ENCODE data around the gene TRAPPC12. TPM values are rescaled to one million over a fixed set of nuclear protein-coding genes. Genes with fewer than 3 reads are reported as not detected.

The TRAPPC12 gene
- 74.7 and 98.7 TPM in 2 replicates for total RNA-seq (ENCODE audit: low replicate concordance)
- long read RNA-seq, partial matches to known transcripts = 1 of 7 reads
- long read RNA-seq, other reads (novel, unspliced or antisense) = 6 of 7 reads

GRCh38 chr2:3379647-3380534, at the start of gene TRAPPC12:
Gene TRAPPC12 (plus strand): TSS chr2:3379694. CDS start chr2:3387624, 7,930 bp downstream.
- peak; percentile 91 for DNase-seq (ENCODE audit: extremely low spot score, unreplicated experiment)
- Mint-ChIP-seq H3K36me3 (peaks cover 3% of the 10 kb centered on the region), H3K27me3 (no peaks in the 10 kb centered on the region), H3K9me3 (no peaks in the 10 kb centered on the region), H3K4me1 (ENCODE audit: unreplicated experiment) (peaks cover 26% of the 10 kb centered on the region), H3K4me3 (peak within 1 kb of the TSS; percentile 98), H3K27ac (peak within 1 kb of the TSS; percentile 92)
- TF ChIP-seq CTCF (conservative IDR thresholded peaks at IDR 0.05) = peak; percentile 54

- no peaks in the 10 kb centered on the region for H3K4me1 Mint-ChIP-seq (ENCODE audit: unreplicated experiment)
- peaks cover 6% of the 10 kb centered on the region for H3K9me3 Mint-ChIP-seq
- no peak overlapping the region for H3K27ac Mint-ChIP-seq
- no peak for DNase-seq (ENCODE audit: extremely low spot score, unreplicated experiment)
- no peak overlapping the region for H3K4me3 Mint-ChIP-seq
- no peak for TF ChIP-seq CTCF (conservative IDR thresholded peaks at IDR 0.05)
- H3K36me3 Mint-ChIP-seq = peaks cover 40% of the 10 kb centered on the region
- H3K27me3 Mint-ChIP-seq = no peaks in the 10 kb centered on the region
Measured at GRCh38 chr2:3332133-3332532, 47.4 kb upstream of the TRAPPC12 start.

- no peaks in the 10 kb centered on the region for H3K27me3 Mint-ChIP-seq
Measured at GRCh38 chr2:3334392-3335345, 44.8 kb upstream of the TRAPPC12 start.

GRCh38 chr2:3336844-3337243, 42.6 kb upstream of the TRAPPC12 start:
- Mint-ChIP-seq H3K27ac (no peak overlapping the region), H3K4me3 (no peak overlapping the region), H3K4me1 (ENCODE audit: unreplicated experiment) (no peaks in the 10 kb centered on the region), H3K27me3 (no peaks in the 10 kb centered on the region), H3K9me3 (no peaks in the 10 kb centered on the region), H3K36me3 (peaks cover 21% of the 10 kb centered on the region)
- TF ChIP-seq CTCF (conservative IDR thresholded peaks at IDR 0.05) = no peak
- DNase-seq (ENCODE audit: extremely low spot score, unreplicated experiment) = no peak

More at GRCh38 chr2:3334392-3335345, 44.8 kb upstream of the TRAPPC12 start:
- peaks cover 36% of the 10 kb centered on the region for H3K36me3 Mint-ChIP-seq
- peaks cover 6% of the 10 kb centered on the region for H3K9me3 Mint-ChIP-seq
- H3K4me1 Mint-ChIP-seq (ENCODE audit: unreplicated experiment) = no peaks in the 10 kb centered on the region
- DNase-seq (ENCODE audit: extremely low spot score, unreplicated experiment) = no peak
- no peak for TF ChIP-seq CTCF (conservative IDR thresholded peaks at IDR 0.05)
- no peak overlapping the region for H3K4me3 Mint-ChIP-seq
- no peak overlapping the region for H3K27ac Mint-ChIP-seq

GRCh38 chr2:3338340-3338739, 41.2 kb upstream of the TRAPPC12 start:
- no peak for DNase-seq (ENCODE audit: extremely low spot score, unreplicated experiment)
- no peak overlapping the region for H3K27ac Mint-ChIP-seq
- no peak overlapping the region for H3K4me3 Mint-ChIP-seq
- H3K4me1 Mint-ChIP-seq (ENCODE audit: unreplicated experiment) = no peaks in the 10 kb centered on the region
- H3K27me3 Mint-ChIP-seq = no peaks in the 10 kb centered on the region
- no peaks in the 10 kb centered on the region for H3K9me3 Mint-ChIP-seq
- no peak for TF ChIP-seq CTCF (conservative IDR thresholded peaks at IDR 0.05)
- peaks cover 10% of the 10 kb centered on the region for H3K36me3 Mint-ChIP-seq

Measured in type B pancreatic cell (in vitro differentiated cells).